Stimulated activated CD8-positive, alpha-beta memory T cell treated with anti-CD3 and anti-CD28 coated beads, Interleukin-7, amount 100 ng/mL, for 1 hour (primary cell): ENCODE data around the gene PNMA8C.
A peak's percentile ranks its signal among the peaks of the same experiment; 100 is the strongest.

Experiments used
- DNase-seq, 2 donors: peaks; one replicate each; pipeline ENCODE4 v3.0.0-alpha.2; 2020; ENCODE audit warnings: low read depth in 2 of 2

The PNMA8C gene

GRCh38 chr19:46428239-46429135 lies at the start of gene PNMA8C:
TSS of gene PNMA8C (minus strand) at chr19:46428936. CDS start at chr19:46428359, 577 bp downstream.
- DNase-seq: peak in 1 of 2 donors; percentile 14

GRCh38 chr19:46475986-46476385 lies 47.2 kb upstream of the PNMA8C start:
- DNase-seq: no peak

- DNase-seq: no peak
Measured at GRCh38 chr19:46474211-46474610, 45.5 kb upstream of the PNMA8C start.

GRCh38 chr19:46472592-46472991 lies 43.9 kb upstream of the PNMA8C start:
- DNase-seq: no peak

GRCh38 chr19:46471811-46472543 lies 43.2 kb upstream of the PNMA8C start:
- no peak for DNase-seq

- no peak for DNase-seq
Measured at GRCh38 chr19:46471116-46471733, 42.5 kb upstream of the PNMA8C start, which contains the start of gene PNMA8A. TSS of gene PNMA8A (minus strand) at chr19:46471563. CDS start at chr19:46471035, 528 bp downstream.

GRCh38 chr19:46470376-46470775 lies 41.6 kb upstream of the PNMA8C start:
- DNase-seq: no peak

GRCh38 chr19:46469541-46470185 lies 40.9 kb upstream of the PNMA8C start:
- DNase-seq: no peak

- no peak for DNase-seq
Measured at GRCh38 chr19:46466536-46467196, 37.9 kb upstream of the PNMA8C start.

- no peak for DNase-seq
Measured at GRCh38 chr19:46463516-46463915, 34.8 kb upstream of the PNMA8C start.

GRCh38 chr19:46461537-46461936 lies 32.8 kb upstream of the PNMA8C start:
- no peak for DNase-seq

- DNase-seq: no peak
Measured at GRCh38 chr19:46460981-46461380, 32.2 kb upstream of the PNMA8C start.

GRCh38 chr19:46460055-46460454 lies 31.3 kb upstream of the PNMA8C start:
- no peak for DNase-seq

- DNase-seq: no peak
Measured at GRCh38 chr19:46456930-46457329, 28.2 kb upstream of the PNMA8C start.

- DNase-seq: no peak
Measured at GRCh38 chr19:46454244-46454643, 25.5 kb upstream of the PNMA8C start.

- DNase-seq: no peak
Measured at GRCh38 chr19:46453661-46454060, 24.9 kb upstream of the PNMA8C start.

GRCh38 chr19:46452186-46452585 lies 23.4 kb upstream of the PNMA8C start:
- no peak for DNase-seq

GRCh38 chr19:46451352-46451751 lies 22.6 kb upstream of the PNMA8C start:
- no peak for DNase-seq

- no peak for DNase-seq
Measured at GRCh38 chr19:46450737-46451136, 22.0 kb upstream of the PNMA8C start.

- no peak for DNase-seq
Measured at GRCh38 chr19:46449228-46449627, 20.5 kb upstream of the PNMA8C start.

GRCh38 chr19:46448601-46449000 lies 19.9 kb upstream of the PNMA8C start:
- DNase-seq: no peak
